Measurements from ENCODE around the gene THBS1.

The THBS1 gene

DNA sequence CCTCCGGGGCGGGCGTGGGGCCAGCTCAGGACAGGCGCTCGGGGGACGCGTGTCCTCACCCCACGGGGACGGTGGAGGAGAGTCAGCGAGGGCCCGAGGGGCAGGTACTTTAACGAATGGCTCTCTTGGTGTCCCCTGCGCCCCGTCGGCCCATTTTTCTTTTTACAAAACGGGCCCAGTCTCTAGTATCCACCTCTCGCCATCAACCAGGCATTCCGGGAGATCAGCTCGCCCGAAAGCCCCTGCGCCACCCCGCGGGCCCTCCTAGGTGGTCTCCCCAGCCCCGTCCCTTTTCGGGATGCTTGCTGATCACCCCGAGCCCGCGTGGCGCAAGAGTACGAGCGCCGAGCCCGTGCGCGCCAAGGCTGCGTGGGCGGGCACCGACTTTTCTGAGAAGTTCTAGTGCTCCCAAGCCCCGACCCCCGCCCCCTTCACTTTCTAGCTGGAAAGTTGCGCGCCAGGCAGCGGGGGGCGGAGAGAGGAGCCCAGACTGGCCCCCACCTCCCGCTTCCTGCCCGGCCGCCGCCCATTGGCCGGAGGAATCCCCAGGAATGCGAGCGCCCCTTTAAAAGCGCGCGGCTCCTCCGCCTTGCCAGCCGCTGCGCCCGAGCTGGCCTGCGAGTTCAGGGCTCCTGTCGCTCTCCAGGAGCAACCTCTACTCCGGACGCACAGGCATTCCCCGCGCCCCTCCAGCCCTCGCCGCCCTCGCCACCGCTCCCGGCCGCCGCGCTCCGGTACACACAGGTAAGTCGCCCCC lies at the start of gene THBS1:
Gene THBS1, plus strand, starts transcription at position 595 of the 757 bp plus-strand sequence. CDS start 779 bp downstream, outside the sequence.
- no peak for DNase-seq

DNA sequence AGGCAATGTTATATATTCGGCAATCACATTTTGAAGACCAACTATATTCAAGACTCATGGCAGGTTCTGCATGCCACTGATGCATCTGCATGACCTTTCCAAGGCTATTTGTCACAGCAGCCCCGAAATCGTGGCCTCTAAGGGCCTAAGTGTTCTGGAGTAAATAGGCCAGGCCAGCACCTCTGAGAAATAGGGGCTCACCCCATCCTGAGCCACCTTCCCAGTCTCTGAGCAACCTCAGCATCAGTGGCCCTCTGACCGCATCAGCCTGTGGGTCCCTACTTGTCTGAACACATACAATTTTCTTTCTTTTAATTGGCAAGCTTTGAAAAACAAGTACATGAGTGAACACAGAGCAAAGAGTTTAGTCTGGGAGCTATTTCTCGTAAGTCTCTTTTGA lies 45.9 kb upstream of the THBS1 start:
- DNase-seq: no peak

DNA sequence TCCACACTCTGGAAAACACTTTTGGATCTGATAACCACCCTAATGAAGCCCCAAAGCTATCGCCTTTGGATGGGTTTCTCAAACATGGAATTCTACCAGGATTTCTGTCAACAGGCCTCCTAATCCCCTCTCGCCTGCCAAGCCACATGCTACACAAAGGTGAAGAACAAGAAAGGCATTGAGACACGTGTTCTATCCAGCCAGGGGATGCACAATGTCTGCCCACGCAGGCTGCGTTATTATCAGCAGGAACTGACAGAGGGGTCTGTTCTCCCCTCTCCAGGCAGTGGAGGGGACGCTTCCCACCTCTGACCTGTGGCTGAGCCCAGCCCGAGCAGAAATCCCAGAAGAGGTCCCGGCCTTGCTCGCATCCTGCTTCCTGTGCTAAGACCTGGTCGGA lies 45.4 kb upstream of the THBS1 start:
- no peak for DNase-seq

DNA sequence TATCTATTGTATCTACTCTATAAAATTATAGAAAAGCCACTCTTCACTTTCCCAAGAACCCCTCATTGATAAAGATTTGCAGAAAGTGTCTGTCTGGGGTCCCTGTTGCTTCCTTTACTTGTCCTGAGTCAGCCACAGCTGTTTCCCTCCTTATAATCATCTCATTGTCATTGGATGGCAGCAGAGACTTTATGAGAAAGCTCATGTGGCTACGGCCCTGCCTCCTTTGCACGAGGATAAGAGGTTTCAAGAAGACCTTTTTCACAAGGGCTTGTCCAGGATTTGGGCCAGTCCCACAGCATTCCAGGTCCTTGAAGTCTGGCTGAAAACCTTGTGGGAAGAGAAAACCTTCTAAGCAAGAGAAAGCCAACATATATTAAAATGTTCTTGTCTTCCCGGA lies 41.9 kb upstream of the THBS1 start:
- no peak for DNase-seq

DNA sequence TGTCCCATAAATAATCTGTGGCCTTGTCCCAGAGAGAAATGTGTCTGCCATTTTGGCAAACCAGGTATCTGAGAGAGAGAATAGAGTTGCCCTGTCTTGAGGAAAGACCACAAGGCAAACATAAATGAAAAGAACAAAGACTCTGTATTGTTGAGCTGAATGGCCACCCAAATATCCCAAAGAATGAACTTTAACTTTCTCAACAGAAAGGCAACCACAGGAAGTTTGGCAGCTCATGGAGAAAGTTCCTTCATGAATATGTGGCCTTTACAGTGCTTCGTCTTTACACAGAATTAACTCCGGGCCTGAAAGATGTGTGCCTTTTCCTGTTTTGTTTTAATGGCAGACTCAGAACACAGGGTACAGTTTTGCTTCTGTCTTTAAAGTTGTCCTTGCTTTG lies 41.4 kb upstream of the THBS1 start:
- no peak for DNase-seq

DNA sequence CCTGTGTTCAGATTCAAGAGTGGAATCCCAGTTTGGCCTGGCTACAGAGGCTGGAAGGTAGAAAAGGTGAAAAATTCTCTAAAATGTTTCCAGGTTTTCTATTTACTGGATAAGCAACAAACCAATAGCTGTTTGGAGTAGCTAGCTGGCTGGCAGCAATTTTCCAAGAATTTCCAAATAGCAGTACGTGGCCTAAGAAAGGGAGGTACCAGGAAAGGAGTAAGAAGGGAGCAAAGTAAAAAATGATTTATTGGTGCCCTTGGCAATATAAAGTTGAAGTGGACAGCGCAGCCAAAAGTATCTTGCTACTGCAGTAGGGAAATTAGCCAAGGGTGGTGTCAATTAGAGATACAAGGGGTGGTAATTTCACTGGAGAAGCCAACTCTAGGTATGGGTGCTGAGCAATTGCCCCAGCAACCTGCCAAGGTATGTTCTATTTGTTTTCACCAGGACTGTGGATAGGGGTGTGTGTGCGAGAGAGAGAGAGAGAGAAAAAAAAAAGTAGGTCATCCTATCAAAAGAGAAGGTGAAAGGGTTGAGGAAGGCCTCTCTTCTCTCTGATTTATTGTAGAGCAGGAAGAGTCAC lies 40.8 kb upstream of the THBS1 start:
- no peak for DNase-seq

DNA sequence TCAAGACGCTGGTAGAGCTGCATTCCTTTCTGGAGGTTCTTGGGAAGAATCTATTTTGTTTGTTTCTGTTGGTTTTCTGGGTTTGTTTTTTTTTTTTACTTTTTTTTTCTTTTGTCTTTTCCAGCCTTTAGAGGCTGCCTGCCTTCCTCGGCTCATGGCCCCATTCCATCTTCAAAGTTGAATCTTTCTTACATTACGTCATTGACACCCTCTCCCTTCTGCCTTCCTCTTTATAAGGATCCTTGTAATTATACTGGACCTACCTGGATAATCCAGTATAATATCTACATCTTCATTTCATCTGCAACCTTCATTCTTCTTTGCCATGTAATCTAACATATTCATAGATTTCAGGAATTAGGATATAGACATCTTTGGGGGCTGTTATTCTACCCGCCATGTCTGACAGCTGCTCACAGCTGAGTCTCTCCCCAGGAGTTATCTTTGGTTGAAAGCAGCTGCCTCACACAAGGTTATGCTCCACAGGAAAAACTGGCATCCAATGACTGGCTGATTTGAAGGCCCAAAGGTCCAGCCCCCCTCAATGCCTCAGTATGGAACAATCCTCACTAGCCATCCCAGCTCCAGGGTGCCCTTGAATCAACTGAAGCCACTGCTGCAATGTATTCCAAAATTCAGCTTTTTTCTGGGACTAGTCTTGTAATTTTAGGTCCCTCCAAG lies 38.4 kb upstream of the THBS1 start:
- DNase-seq: no peak

DNA sequence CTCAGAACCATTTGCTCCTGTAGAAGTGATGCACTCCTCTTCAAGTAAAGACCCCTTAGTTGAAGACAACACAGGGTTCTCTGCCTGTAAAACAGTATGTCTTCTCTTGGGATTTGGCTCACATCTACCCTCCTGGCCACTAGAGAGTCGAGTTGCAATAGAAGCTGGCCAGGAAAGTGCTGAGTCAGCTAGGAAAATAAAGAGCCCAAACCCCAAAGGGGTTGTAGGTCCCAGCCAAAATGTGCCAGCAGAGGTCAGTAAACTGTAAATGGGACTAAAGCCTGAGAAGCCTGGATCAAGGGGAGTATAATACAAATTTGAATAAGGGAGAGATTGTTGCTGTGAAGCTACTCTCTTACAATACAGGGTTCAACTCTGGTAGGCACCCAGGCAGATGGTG lies 37.2 kb upstream of the THBS1 start:
- DNase-seq: no peak

DNA sequence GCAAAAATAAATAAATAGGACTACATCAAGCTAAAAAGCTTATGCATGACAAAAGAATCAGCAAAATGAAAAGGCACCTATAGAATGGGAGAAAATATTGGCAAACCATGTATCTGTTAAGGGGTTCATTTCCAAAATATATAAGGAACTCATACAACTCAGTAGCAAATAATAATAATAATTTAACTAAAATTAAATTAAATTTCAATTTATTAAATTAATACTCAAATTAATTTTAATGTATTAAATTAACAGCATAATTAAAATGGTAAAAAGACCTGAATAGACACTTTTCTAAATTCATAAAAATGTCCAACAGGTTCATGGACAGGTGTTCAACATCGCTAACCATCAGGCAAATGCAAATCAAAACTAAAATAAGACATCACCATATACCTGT lies 34.0 kb upstream of the THBS1 start:
- no peak for DNase-seq

GRCh38 chr15:39548561-39548960 lies 32.3 kb upstream of the THBS1 start:
- no peak for DNase-seq

DNA sequence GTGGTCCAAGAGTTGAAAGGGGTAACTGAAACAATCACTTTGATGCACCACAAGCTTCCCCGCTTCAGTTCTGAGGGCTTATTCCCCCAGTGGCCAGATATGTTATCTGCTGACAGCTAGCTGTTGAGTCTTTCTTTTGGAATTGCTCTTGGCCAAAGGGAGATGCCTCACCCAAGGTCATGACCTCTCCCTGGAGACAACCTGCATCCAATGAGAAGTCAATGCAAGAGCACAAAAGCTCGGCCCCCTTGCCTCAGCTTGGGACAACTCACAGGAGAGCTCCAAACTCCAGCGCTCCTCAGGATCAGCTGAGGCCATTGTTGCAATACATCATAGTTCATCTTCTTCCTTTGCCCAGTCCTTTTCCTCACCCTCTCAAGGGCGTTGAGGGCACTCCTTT lies 31.0 kb upstream of the THBS1 start:
- DNase-seq: no peak

DNA sequence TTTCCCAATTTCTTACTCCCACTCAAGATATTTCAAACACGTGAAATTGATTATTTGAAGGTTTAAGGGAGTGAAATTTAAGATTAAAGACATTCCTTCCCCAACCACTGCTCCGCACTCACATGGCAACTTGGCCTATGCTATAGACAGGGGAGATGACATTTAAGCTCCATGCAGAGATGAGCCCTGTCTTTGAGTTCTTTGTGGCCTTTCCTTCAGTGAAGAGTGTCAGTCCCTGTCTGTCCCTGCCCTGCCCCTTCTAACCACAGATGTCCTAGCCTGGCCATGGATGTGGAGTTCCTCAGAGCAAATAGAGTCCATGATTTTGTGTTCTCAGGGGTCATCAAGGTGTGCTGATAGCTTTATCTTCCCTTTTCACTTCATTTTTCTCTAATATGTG lies 29.4 kb upstream of the THBS1 start:
- no peak for DNase-seq

DNA sequence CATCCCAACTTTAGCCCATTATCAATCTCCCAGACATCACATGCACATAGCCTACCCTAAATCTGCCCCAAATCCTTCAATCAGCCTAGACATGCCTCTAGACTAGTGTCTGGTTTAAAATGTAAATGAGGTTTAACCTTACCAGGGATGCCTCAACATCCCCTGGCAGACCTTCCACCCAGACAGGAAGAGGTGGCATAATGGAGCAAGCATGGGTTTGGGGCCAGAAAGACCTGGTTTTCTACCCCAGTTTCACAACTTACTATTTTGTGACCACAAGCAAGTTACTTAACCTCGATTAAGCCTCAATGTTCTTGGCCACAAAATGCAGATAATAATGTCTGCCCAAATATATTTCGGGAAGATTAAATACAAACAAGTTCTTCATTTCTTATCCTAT lies 28.3 kb upstream of the THBS1 start:
- no peak for DNase-seq

DNA sequence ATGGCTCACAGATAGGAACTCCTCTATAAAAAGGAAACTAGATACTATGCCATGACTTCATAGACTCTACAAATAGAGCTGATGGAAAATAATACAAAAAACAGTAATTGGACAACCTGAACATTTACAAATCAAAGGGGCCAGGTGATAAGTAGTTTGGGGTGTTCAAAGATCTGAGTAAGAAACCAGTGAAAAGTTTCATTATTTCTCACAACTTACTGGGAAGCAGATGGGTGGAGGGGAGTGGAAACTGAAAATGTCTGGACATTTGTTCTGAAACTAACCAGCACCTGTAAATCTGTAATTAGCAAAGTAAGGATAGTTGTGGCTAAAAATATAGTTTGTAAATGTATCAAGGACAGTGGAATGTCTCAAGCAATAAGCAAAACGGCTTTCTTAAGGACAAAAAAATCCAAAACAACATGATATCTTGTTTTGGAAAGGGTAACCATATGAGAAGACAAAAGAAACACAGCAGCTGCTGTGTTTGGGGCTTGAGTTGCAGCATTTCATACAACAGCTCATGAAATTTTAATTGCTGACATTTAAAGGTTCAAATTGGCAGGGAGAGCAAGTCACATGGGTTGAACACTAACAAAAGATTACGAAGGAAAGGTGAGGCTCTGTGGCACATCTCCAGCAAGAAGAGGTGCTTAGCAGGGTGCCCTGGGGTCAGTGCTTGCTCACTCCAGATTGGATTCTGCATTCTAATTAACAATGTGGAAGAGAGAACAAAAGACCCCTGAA lies 26.8 kb upstream of the THBS1 start:
- DNase-seq: peak; percentile 36

DNA sequence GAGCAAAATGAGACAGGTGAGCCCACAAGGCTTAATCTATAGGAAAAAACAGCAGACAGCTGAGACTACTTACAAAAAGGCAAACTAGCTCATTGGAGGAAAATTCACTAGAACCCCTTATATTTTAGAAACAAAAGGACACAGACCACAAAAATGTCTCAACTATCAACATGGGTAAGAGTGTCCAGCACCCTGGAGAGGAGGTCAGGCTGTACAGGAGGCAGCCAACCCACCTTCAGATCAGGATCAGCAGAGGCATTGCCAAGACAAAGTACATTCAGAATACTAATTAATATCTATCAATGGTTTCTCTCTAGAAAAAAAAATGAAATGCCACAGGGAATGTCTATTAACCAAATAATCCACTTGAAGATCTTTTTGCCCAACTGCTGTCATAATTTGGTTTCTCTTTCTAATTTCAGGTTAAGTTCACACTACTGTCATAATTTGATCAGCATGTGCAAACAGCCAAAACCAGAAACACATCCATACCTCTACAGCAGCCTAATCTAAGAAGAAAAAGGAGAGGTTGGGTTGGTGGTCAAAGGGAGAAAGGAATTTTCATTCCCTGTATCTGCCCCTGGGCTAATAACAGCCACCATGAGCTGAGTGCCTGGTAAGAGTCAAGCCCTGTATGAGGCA lies 26.0 kb upstream of the THBS1 start:
- DNase-seq: no peak

DNA sequence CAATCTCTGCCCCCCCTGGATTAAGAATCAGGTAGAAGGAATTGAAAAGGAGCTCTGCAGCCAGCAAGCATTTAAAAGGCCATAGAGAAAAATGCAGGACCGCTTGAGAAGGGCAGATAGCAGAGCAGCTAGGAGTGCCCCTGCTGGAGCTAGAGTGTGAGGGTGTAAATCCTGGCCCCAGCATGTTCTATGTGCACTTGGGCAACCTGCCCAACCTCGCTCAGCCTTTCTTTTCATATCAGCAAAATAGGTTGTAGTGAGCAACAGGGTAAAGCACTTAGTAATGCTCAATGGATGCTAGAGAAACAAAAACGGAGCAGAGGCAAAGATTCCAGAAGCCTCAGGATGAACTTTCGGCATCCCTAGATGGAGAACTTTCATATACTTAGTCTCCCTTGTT lies 25.0 kb upstream of the THBS1 start:
- no peak for DNase-seq

GRCh38 chr15:39556461-39556860 lies 24.4 kb upstream of the THBS1 start:
- no peak for DNase-seq

GRCh38 chr15:39558421-39558820 lies 22.5 kb upstream of the THBS1 start:
- no peak for DNase-seq

DNA sequence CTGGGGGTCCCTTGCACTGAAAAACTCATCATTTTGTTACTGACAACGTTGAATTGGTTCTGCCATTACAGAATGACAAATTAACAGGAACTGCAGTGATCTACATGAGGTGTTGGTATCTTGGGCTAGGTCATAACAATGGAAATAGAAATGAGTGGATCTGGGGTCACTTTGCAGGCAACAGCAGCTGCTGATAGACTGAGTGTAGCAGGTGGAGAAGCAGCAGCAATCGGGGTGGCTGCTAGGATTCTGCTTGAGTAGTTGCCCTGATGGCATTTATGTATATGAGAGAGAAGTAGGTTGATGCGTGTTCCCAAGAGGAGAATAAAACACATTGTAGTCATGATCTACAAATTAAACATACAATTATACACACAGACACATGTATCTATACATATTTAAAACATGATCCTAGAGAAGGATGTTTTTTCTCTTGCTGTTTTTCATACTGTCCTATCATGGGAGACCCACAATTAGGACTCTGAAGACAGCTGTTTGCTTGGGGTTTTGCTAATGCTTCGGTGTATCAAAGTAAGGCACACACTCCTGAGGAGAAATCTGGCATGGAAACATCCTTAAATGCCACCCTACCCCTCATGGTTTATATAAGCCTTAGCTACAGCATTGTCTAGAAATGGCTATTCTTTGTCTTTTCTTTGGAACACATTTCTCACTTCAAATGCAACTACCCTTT lies 15.8 kb upstream of the THBS1 start:
- DNase-seq: no peak

DNA sequence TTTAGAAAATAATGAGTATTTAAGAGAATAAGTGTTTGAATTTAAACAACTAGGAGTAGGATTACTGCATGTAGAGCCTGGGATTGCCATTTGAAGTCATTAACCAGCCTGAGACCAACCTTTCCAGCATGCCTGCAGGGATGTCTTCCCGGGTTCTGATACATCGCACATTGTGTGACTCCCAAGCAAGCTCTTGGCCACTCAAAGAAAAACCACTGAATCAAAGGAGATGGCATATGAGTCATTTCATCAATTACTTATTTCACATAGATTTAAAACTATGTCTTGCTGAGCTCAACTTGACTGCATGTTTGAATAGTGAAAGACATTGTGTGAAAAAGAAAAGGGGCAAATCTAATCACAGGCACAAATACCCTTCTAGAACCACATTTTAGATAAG lies 15.0 kb upstream of the THBS1 start:
- DNase-seq: no peak

DNA sequence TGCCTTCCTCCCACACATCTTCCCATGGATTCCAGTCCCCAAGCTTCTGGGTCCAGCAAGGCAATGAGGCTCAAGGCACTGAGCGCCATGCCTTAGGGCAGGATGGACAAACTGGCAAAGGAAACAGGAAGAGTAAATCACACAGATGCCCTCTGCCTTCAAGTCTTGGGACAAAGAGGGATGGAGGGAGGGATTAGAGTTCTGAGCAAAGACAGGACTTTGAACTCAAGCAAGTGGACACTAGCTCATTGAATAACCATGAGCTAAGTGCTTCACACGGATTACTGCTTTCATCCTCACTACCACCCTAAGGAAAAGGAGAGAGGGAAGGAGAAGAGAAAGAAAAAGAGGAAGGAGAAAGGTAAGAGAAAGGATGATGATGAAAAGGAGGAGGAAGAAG lies 7.6 kb upstream of the THBS1 start:
- no peak for DNase-seq

DNA sequence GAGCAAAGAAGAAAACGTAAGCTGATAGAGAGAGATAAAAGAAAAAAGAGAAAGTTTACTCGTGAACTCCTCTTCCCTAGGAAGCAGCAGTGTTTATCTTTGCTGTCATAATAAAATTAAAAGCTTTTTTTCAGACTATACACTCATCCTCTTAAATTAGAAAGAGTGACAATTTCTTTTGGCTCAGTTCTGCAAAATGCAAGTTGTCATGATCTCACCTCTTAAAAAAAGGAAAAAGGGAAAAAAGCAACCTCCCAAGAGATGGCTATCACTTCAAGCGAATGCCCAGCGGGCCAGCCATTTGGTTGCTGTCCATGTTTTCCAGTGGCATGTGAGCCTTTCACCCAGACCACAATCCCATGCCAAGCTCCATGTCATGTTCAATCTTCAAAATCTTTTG lies 7.0 kb upstream of the THBS1 start:
- DNase-seq: no peak

DNA sequence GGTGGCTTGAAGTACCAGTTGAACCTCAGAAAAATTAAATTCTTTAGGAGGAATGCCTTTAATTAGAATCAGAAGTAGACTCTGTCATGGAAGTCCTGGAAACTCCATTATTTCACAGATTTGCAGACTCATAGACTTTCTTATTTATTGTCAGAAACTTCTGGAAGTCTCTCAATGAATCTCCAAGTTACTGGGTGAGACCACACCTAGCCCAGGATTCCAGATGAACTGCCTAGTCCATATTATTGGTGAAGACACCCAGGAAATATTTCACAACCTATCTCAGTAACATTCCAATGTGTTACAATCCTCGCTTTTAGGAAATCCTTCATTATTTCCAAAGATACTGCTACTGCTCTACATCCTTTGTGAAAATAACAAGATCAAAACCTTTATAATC lies 6.5 kb upstream of the THBS1 start:
- DNase-seq: no peak

Measured in DMS79 (cell line).